GM23338 (cell line): ENCODE measurements around the gene THSD4. TPM values are rescaled to one million over a fixed set of nuclear protein-coding genes. Genes with fewer than 3 reads are reported as not detected.

Experiments used
- ATAC-seq: fragments of 200-7000 bp; cut with Tn5 transposase; 3 replicates; pipeline ENCODE4 v1.9.1; 2020
- DNase-seq: peaks from one replicate; pipeline ENCODE4 v3.0.0-alpha.2; 2015; ENCODE audit warnings: low spot score
- H2AFZ ChIP-seq: fragments of 200-600 bp; sonication (generic); 2 replicates; pipeline ENCODE4 v1.8.0; 2016; ENCODE audit warnings: antibody characterized with exemption, mild to moderate bottlenecking, moderate library complexity
- H3F3A ChIP-seq: fragments of 200-600 bp; sonication (generic); replicated peaks from 2 replicates; pipeline ENCODE4 v1.8.0; 2017; ENCODE audit warnings: antibody characterized with exemption, mixed run types, low read depth
- H3K27ac ChIP-seq: fragments of 200-600 bp; sonication (generic); 2 replicates; pipeline ENCODE4 v1.6.1; 2016; ENCODE audit warnings: low read depth
- H3K27me3 ChIP-seq: fragments of 200-600 bp; sonication (generic); 2 replicates; pipeline ENCODE4 v1.8.0; 2016; ENCODE audit warnings: mild to moderate bottlenecking, mixed run types, moderate library complexity; ENCODE audit not compliant: insufficient read depth
- H3K36me3 ChIP-seq: fragments of 200-600 bp; sonication (generic); 2 replicates; pipeline ENCODE4 v1.8.0; 2016; ENCODE audit warnings: mild to moderate bottlenecking; ENCODE audit not compliant: insufficient read depth
- H3K4me1 ChIP-seq: fragments of 200-600 bp; sonication (generic); 2 replicates; pipeline ENCODE4 v1.8.0; 2016; ENCODE audit warnings: mild to moderate bottlenecking, moderate library complexity; ENCODE audit not compliant: insufficient read depth
- H3K4me2 ChIP-seq: fragments of 200-600 bp; sonication (generic); 2 replicates; pipeline ENCODE4 v1.7.1; 2017; ENCODE audit warnings: mixed run types
- H3K4me3 ChIP-seq: fragments of 200-600 bp; sonication (generic); 2 replicates; pipeline ENCODE4 v1.6.1; 2016; ENCODE audit warnings: mixed run types
- H3K79me2 ChIP-seq: fragments of 200-600 bp; sonication (generic); replicated peaks from 2 replicates; pipeline ENCODE4 v1.8.0; 2017; ENCODE audit warnings: mild to moderate bottlenecking; ENCODE audit not compliant: insufficient read depth
- H3K9me2 ChIP-seq: fragments of 200-600 bp; sonication (generic); 2 replicates; pipeline ENCODE4 v1.8.0; 2017; ENCODE audit not compliant: insufficient read depth
- H4K20me1 ChIP-seq: fragments of 200-600 bp; sonication (generic); replicated peaks from 2 replicates; pipeline ENCODE4 v1.8.0; 2017; ENCODE audit warnings: mild to moderate bottlenecking; ENCODE audit not compliant: insufficient read depth
- H3K27ac Mint-ChIP-seq: 2 replicates; pipeline ENCODE4 v1.8.0; 2020; ENCODE audit warnings: inconsistent platforms, mild to moderate bottlenecking, moderate library complexity, mixed read lengths
- H3K27me3 Mint-ChIP-seq: 3 replicates; pipeline ENCODE4 v1.8.0; 2022; ENCODE audit warnings: low read depth, mild to moderate bottlenecking, moderate library complexity, mixed read lengths, inconsistent platforms; ENCODE audit not compliant: insufficient read depth, poor library complexity
- H3K36me3 Mint-ChIP-seq: 3 replicates; pipeline ENCODE4 v1.8.0; 2021; ENCODE audit warnings: low read depth, mild to moderate bottlenecking, inconsistent platforms, moderate library complexity, mixed read lengths
- H3K4me1 Mint-ChIP-seq: 3 replicates; pipeline ENCODE4 v1.8.0; 2020; ENCODE audit warnings: mild to moderate bottlenecking, inconsistent platforms, mixed read lengths
- H3K4me3 Mint-ChIP-seq: 3 replicates; pipeline ENCODE4 v1.8.0; 2021; ENCODE audit warnings: moderate library complexity, mild to moderate bottlenecking, inconsistent platforms, mixed read lengths
- H3K9me3 Mint-ChIP-seq: 3 replicates; pipeline ENCODE4 v1.8.0; 2020; ENCODE audit warnings: moderate library complexity, mild to moderate bottlenecking, inconsistent platforms, mixed read lengths
- CREB1 ChIP-seq: fragments of 250-450 bp; sonication (Bioruptor Pico); IDR thresholded peaks from 2 replicates; pipeline ENCODE4 v1.5.0; 2020; ENCODE audit warnings: low read depth, mild to moderate bottlenecking, moderate library complexity
- EZH2 ChIP-seq: fragments of 200-600 bp; sonication (generic); IDR thresholded peaks from one replicate; pipeline ENCODE4 v1.8.0; 2017; ENCODE audit warnings: antibody characterized with exemption, mild to moderate bottlenecking, low read depth; ENCODE audit not compliant: unreplicated experiment
- EZH2phosphoT487 ChIP-seq: fragments of 200-600 bp; sonication (generic); IDR thresholded peaks from one replicate; pipeline ENCODE4 v1.8.1; 2018; ENCODE audit warnings: antibody characterized with exemption; ENCODE audit not compliant: unreplicated experiment
- JUNB ChIP-seq: IDR thresholded peaks from one replicate; pipeline ENCODE4 v1.6.1; 2016; ENCODE audit warnings: antibody characterized with exemption; ENCODE audit not compliant: unreplicated experiment
- NANOG ChIP-seq: IDR thresholded peaks from 2 replicates; pipeline ENCODE4 v1.6.1; 2016; ENCODE audit warnings: antibody characterized with exemption, borderline replicate concordance
- POLR2AphosphoS5 ChIP-seq: IDR thresholded peaks from 2 replicates; pipeline ENCODE4 v1.6.1; 2016; ENCODE audit warnings: antibody characterized with exemption, low read depth
- STAT1 ChIP-seq: IDR thresholded peaks from one replicate; pipeline ENCODE4 v1.6.1; 2016; ENCODE audit warnings: antibody characterized with exemption; ENCODE audit not compliant: unreplicated experiment
- ZNF114 ChIP-seq: fragments of 250-450 bp; sonication (Bioruptor Pico); IDR thresholded peaks from 2 replicates; pipeline ENCODE4 v1.5.0; 2020; ENCODE audit warnings: mild to moderate bottlenecking, moderate library complexity
- ZNF331 ChIP-seq: fragments of 250-450 bp; sonication (Bioruptor Pico); IDR thresholded peaks from 2 replicates; pipeline ENCODE4 v1.5.0; 2020; ENCODE audit warnings: low read depth, mild to moderate bottlenecking, moderate library complexity
- polyA plus RNA-seq: library from polyadenylated mRNA; unstranded; fragments of >200 nt; fragmentation: Nextera tagmentation; extraction: Ambion mirVana; gene quantifications from 2 replicates; pipeline ENCODE4 v1.2.1, GENCODE V29; 2016
- total RNA-seq: library from RNA; depleted of rRNA; stranded (reverse); fragments of >200 nt; shearing (Covaris generic); gene quantifications from 2 replicates; pipeline ENCODE4 v1.2.3, GENCODE V29; 2014
- TF ChIP-seq, protein P1 (sequence below), 2 experiments: fragments of 200-600 bp in 1 of 2; sonication (generic) in 1 of 2; conservative IDR thresholded peaks; 2 replicates each; pipeline versions ENCODE4 v1.5.1 to v1.6.1; 2016 to 2017; ENCODE audit warnings: antibody characterized with exemption in 2 of 2, low read depth in 2 of 2, mild to moderate bottlenecking in 2 of 2, moderate library complexity in 1 of 2
- TF ChIP-seq, protein P2 (sequence below): IDR thresholded peaks from one replicate; pipeline ENCODE4 v1.6.1; 2018; ENCODE audit warnings: antibody characterized with exemption; ENCODE audit not compliant: unreplicated experiment
- TF ChIP-seq, protein P3 (sequence below): fragments of 250-450 bp; sonication (Bioruptor Pico); IDR thresholded peaks from 2 replicates; pipeline ENCODE4 v1.5.0; 2020; ENCODE audit warnings: mild to moderate bottlenecking, moderate library complexity
- TF ChIP-seq, protein P4 (sequence below): IDR thresholded peaks from 2 replicates; pipeline ENCODE4 v1.6.1; 2016; ENCODE audit warnings: antibody characterized with exemption

The THSD4 gene
- total and polyA plus RNA-seq, 2 experiments from 2014 or later = 2.0 to 7.4 TPM

DNA sequence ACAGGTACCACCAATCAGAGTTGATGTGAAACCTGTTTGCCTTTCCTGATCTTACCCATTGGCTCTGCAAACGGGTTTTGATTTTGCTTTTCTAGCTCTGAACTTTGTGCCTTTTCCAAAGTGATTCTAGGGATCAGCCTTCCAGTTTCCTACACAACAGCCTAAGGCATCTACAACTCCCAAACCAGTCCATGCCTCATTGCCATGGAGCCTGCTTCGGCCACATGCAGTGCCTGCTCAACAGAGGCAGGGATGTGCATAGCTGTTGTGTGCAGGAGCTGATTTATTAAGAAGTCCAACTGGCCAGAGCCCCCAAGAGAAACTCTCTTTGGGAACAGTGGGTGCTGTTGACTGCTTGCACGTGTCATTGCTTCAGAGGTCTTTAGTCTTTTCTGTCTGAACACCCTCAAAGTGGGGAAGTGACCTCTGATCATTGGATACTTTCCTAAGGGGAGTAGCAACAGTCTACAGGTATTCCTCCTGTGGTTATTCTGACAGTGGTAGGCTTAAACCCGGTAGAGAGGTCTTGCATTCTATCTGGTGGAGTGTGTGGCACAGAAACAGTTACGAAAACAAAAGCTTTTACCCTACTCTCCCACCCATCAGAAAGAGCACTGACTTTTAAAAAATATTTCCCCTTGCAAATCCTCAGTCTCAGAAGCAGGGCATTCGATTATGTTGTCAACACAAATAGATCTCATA is 36.6 kb upstream of the THSD4 start:
- no peaks in the 10 kb centered on the region for H3K4me1 Mint-ChIP-seq
- no peak overlapping the region for H2AFZ ChIP-seq
- no peaks in the 10 kb centered on the region for H3K79me2 ChIP-seq
- H4K20me1 ChIP-seq = no peaks in the 10 kb centered on the region
- H3K27ac ChIP-seq = no peak overlapping the region
- H3K9me3 Mint-ChIP-seq = peaks cover 3% of the 10 kb centered on the region; the same call in 1 of the 3 replicates
- no peaks in the 10 kb centered on the region for H3F3A ChIP-seq
- H3K27ac Mint-ChIP-seq = no peak overlapping the region
- no peak for DNase-seq
- H3K27me3 ChIP-seq = peaks cover 8% of the 10 kb centered on the region
- H3K4me3 Mint-ChIP-seq = no peak overlapping the region
- TF ChIP-seq STAT1 (no peak), JUNB (no peak), ZNF331 (CRISPR knock-in tag) (no peak), POLR2AphosphoS5 (no peak), EZH2phosphoT487 (no peak), CREB1 (no peak), NANOG (no peak), ZNF114 (CRISPR knock-in tag) (no peak), EZH2 (no peak)
- TF ChIP-seq, protein P1, sequence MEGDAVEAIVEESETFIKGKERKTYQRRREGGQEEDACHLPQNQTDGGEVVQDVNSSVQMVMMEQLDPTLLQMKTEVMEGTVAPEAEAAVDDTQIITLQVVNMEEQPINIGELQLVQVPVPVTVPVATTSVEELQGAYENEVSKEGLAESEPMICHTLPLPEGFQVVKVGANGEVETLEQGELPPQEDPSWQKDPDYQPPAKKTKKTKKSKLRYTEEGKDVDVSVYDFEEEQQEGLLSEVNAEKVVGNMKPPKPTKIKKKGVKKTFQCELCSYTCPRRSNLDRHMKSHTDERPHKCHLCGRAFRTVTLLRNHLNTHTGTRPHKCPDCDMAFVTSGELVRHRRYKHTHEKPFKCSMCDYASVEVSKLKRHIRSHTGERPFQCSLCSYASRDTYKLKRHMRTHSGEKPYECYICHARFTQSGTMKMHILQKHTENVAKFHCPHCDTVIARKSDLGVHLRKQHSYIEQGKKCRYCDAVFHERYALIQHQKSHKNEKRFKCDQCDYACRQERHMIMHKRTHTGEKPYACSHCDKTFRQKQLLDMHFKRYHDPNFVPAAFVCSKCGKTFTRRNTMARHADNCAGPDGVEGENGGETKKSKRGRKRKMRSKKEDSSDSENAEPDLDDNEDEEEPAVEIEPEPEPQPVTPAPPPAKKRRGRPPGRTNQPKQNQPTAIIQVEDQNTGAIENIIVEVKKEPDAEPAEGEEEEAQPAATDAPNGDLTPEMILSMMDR (conservative IDR thresholded peaks at IDR 0.05; ENCODE audit: low read depth in 2 of 2) = no peak
- TF ChIP-seq, protein P2, sequence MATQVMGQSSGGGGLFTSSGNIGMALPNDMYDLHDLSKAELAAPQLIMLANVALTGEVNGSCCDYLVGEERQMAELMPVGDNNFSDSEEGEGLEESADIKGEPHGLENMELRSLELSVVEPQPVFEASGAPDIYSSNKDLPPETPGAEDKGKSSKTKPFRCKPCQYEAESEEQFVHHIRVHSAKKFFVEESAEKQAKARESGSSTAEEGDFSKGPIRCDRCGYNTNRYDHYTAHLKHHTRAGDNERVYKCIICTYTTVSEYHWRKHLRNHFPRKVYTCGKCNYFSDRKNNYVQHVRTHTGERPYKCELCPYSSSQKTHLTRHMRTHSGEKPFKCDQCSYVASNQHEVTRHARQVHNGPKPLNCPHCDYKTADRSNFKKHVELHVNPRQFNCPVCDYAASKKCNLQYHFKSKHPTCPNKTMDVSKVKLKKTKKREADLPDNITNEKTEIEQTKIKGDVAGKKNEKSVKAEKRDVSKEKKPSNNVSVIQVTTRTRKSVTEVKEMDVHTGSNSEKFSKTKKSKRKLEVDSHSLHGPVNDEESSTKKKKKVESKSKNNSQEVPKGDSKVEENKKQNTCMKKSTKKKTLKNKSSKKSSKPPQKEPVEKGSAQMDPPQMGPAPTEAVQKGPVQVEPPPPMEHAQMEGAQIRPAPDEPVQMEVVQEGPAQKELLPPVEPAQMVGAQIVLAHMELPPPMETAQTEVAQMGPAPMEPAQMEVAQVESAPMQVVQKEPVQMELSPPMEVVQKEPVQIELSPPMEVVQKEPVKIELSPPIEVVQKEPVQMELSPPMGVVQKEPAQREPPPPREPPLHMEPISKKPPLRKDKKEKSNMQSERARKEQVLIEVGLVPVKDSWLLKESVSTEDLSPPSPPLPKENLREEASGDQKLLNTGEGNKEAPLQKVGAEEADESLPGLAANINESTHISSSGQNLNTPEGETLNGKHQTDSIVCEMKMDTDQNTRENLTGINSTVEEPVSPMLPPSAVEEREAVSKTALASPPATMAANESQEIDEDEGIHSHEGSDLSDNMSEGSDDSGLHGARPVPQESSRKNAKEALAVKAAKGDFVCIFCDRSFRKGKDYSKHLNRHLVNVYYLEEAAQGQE = no peak
- TF ChIP-seq, protein P3, sequence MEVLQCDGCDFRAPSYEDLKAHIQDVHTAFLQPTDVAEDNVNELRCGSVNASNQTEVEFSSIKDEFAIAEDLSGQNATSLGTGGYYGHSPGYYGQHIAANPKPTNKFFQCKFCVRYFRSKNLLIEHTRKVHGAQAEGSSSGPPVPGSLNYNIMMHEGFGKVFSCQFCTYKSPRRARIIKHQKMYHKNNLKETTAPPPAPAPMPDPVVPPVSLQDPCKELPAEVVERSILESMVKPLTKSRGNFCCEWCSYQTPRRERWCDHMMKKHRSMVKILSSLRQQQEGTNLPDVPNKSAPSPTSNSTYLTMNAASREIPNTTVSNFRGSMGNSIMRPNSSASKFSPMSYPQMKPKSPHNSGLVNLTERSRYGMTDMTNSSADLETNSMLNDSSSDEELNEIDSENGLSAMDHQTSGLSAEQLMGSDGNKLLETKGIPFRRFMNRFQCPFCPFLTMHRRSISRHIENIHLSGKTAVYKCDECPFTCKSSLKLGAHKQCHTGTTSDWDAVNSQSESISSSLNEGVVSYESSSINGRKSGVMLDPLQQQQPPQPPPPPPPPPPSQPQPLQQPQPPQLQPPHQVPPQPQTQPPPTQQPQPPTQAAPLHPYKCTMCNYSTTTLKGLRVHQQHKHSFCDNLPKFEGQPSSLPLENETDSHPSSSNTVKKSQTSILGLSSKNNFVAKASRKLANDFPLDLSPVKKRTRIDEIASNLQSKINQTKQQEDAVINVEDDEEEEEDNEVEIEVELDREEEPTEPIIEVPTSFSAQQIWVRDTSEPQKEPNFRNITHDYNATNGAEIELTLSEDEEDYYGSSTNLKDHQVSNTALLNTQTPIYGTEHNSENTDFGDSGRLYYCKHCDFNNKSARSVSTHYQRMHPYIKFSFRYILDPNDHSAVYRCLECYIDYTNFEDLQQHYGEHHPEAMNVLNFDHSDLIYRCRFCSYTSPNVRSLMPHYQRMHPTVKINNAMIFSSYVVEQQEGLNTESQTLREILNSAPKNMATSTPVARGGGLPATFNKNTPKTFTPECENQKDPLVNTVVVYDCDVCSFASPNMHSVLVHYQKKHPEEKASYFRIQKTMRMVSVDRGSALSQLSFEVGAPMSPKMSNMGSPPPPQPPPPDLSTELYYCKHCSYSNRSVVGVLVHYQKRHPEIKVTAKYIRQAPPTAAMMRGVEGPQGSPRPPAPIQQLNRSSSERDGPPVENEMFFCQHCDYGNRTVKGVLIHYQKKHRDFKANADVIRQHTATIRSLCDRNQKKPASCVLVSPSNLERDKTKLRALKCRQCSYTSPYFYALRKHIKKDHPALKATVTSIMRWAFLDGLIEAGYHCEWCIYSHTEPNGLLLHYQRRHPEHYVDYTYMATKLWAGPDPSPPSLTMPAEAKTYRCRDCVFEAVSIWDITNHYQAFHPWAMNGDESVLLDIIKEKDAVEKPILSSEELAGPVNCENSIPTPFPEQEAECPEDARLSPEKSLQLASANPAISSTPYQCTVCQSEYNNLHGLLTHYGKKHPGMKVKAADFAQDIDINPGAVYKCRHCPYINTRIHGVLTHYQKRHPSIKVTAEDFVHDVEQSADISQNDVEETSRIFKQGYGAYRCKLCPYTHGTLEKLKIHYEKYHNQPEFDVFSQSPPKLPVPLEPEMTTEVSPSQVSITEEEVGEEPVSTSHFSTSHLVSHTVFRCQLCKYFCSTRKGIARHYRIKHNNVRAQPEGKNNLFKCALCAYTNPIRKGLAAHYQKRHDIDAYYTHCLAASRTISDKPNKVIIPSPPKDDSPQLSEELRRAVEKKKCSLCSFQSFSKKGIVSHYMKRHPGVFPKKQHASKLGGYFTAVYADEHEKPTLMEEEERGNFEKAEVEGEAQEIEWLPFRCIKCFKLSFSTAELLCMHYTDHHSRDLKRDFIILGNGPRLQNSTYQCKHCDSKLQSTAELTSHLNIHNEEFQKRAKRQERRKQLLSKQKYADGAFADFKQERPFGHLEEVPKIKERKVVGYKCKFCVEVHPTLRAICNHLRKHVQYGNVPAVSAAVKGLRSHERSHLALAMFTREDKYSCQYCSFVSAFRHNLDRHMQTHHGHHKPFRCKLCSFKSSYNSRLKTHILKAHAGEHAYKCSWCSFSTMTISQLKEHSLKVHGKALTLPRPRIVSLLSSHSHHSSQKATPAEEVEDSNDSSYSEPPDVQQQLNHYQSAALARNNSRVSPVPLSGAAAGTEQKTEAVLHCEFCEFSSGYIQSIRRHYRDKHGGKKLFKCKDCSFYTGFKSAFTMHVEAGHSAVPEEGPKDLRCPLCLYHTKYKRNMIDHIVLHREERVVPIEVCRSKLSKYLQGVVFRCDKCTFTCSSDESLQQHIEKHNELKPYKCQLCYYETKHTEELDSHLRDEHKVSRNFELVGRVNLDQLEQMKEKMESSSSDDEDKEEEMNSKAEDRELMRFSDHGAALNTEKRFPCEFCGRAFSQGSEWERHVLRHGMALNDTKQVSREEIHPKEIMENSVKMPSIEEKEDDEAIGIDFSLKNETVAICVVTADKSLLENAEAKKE (CRISPR knock-in tag) = no peak
- TF ChIP-seq, protein P4, sequence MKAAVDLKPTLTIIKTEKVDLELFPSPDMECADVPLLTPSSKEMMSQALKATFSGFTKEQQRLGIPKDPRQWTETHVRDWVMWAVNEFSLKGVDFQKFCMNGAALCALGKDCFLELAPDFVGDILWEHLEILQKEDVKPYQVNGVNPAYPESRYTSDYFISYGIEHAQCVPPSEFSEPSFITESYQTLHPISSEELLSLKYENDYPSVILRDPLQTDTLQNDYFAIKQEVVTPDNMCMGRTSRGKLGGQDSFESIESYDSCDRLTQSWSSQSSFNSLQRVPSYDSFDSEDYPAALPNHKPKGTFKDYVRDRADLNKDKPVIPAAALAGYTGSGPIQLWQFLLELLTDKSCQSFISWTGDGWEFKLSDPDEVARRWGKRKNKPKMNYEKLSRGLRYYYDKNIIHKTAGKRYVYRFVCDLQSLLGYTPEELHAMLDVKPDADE = no peak
- no peak overlapping the region for H3K4me2 ChIP-seq
- H3K4me3 ChIP-seq = no peak overlapping the region
- ATAC-seq = no peak
- H3K4me1 ChIP-seq = no peaks in the 10 kb centered on the region
- peaks cover 11% of the 10 kb centered on the region; the same call in 1 of the 2 replicates for H3K9me2 ChIP-seq
- H3K36me3 Mint-ChIP-seq = peaks cover 2% of the 10 kb centered on the region; the same call in 1 of the 3 replicates
- no peaks in the 10 kb centered on the region for H3K36me3 ChIP-seq
- peaks cover 14% of the 10 kb centered on the region for H3K27me3 Mint-ChIP-seq
